Naive thymus-derived CD4-positive, alpha-beta T cell (primary cell): ENCODE results near the gene PAX8. TPM values are rescaled to one million over a fixed set of nuclear protein-coding genes. Genes with fewer than 3 reads are reported as not detected.

ENCODE experiments used
- ATAC-seq: fragments of 150-1000 bp; cut with Tn5 transposase; 2 replicates; pipeline ENCODE4 v1.10.0; 2021; ENCODE audit warnings: mild to moderate bottlenecking, moderate library complexity
- CTCF ChIA-PET: fragments of 350-600 bp; sonication (Branson Sonifier 250); formaldehyde crosslinking; loops from one replicate; lab custom pipeline; 2021; ENCODE audit warnings: antibody characterized with exemption; lab: Charles Lee
- POLR2A ChIA-PET: fragments of 350-600 bp; sonication (Branson Sonifier 250); formaldehyde crosslinking; loops from one replicate; lab custom pipeline; 2021; ENCODE audit warnings: antibody characterized with exemption, inconsistent platforms; lab: Charles Lee
- DNase-seq, 9 donors: peaks; one replicate each; pipeline versions ENCODE4 v3.0.0 to v3.0.0-alpha.2; 2020 to 2022; ENCODE audit warnings: mixed read lengths in 1 of 9
- H3K27ac ChIP-seq: one replicate; pipeline ENCODE4 v1.7.0; 2013; ENCODE audit warnings: mild to moderate bottlenecking, low read depth, low read length, moderate library complexity
- H3K27me3 ChIP-seq, 2 donors: one replicate each; pipeline ENCODE4 v1.7.0; 2013; ENCODE audit warnings: low read length in 2 of 2, mild to moderate bottlenecking in 2 of 2, moderate library complexity in 2 of 2; ENCODE audit not compliant: control insufficient read depth in 2 of 2, insufficient read depth in 2 of 2
- H3K36me3 ChIP-seq, 3 experiments: 1 replicate in 2 of 3; 2 replicates in 1 of 3; pipeline ENCODE4 v1.7.0; 2013; ENCODE audit warnings: low read length in 3 of 3, mild to moderate bottlenecking in 3 of 3, moderate library complexity in 1 of 3; ENCODE audit not compliant: insufficient read depth in 3 of 3, control insufficient read depth in 2 of 3
- H3K4me1 ChIP-seq, 2 donors: one replicate each; pipeline ENCODE4 v1.7.0; 2013; ENCODE audit warnings: low read length in 2 of 2, mild to moderate bottlenecking in 2 of 2, moderate library complexity in 1 of 2; ENCODE audit not compliant: control insufficient read depth in 2 of 2, insufficient read depth in 2 of 2
- H3K4me3 ChIP-seq: 2 replicates; pipeline ENCODE4 v1.7.0; 2013; ENCODE audit warnings: mild to moderate bottlenecking, low read length
- H3K9me3 ChIP-seq, 3 experiments: 1 replicate in 2 of 3; 2 replicates in 1 of 3; pipeline ENCODE4 v1.7.0; 2013; ENCODE audit warnings: low read length in 3 of 3; ENCODE audit not compliant: control insufficient read depth in 2 of 3
- H3K27ac Mint-ChIP-seq, 9 donors: one replicate each; pipeline ENCODE4 v1.8.0; 2020 to 2022; ENCODE audit warnings: mixed read lengths in 9 of 9, mild to moderate bottlenecking in 8 of 9, moderate library complexity in 5 of 9, inconsistent platforms in 2 of 9
- H3K27me3 Mint-ChIP-seq, 5 donors: one replicate each; pipeline ENCODE4 v1.8.0; 2021 to 2022; ENCODE audit warnings: mixed read lengths in 5 of 5, mild to moderate bottlenecking in 1 of 5
- H3K36me3 Mint-ChIP-seq, 5 donors: one replicate each; pipeline ENCODE4 v1.8.0; 2020 to 2022; ENCODE audit warnings: mixed read lengths in 5 of 5, mild to moderate bottlenecking in 3 of 5, inconsistent platforms in 1 of 5
- H3K4me1 Mint-ChIP-seq, 7 donors: one replicate each; pipeline ENCODE4 v1.8.0; 2020 to 2022; ENCODE audit warnings: mixed read lengths in 7 of 7, mild to moderate bottlenecking in 3 of 7, inconsistent platforms in 1 of 7
- H3K4me3 Mint-ChIP-seq, 10 donors: one replicate each; pipeline ENCODE4 v1.8.0; 2020 to 2022; ENCODE audit warnings: mild to moderate bottlenecking in 10 of 10, mixed read lengths in 10 of 10, moderate library complexity in 6 of 10, inconsistent platforms in 2 of 10
- H3K9me3 Mint-ChIP-seq, 11 donors: one replicate each; pipeline ENCODE4 v1.8.0; 2020 to 2022; ENCODE audit warnings: mixed read lengths in 11 of 11, mild to moderate bottlenecking in 4 of 11, inconsistent platforms in 1 of 11, moderate library complexity in 1 of 11
- intact Hi-C, 2 donors: fragments of 100-400 bp; cut with micrococcal nuclease; formaldehyde crosslinking; loops; one replicate each; pipeline ENCODE4 v1.15.1; 2023
- polyA plus RNA-seq, 2 donors: library from polyadenylated mRNA; unstranded; fragments of 300-500 nt; fragmentation: Illumina TruSeq; gene quantifications; one replicate each; pipeline ENCODE4 v1.2.3, GENCODE V29; 2021
- total RNA-seq, 6 experiments: library from RNA in 5 of 6; stranded (reverse) in 5 of 6; gene quantifications; 1 replicate in 5 of 6; 2 replicates in 1 of 6; pipeline ENCODE4 v1.2.3 and lab custom pipeline; 2021 to 2026

PAX8 gene
- total and polyA plus RNA-seq, 7 experiments from 2014 or later, result 0.09 to 1.5 (median 1.2) TPM

DNA sequence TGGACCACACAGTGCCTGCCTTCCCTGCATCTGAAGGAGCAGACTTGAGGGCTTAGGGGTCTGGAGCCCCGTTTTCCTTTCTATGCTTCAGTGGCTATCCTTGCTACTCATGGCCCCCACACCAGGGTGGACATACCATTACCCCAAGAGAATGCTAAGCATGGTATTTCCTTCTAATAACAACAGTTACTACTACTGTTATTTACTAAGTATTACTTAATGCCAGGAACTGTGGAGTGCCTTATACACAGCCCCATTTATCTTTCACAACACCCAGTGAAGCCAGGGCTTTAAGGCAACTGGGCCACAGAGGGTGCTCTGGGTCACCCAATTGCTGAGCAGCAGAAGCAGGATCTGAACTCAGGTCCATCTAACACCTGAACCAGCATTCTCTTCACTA, 5.8 kb upstream of the PAX8 start:
- Mint-ChIP-seq H3K9me3 (no peaks in the 10 kb centered on the region), H3K4me3 (no peak overlapping the region), H3K36me3 (no peaks in the 10 kb centered on the region), H3K27ac (no peak overlapping the region), H3K27me3 (peaks cover 0 to 60% (median 4%) of the 10 kb centered on the region in 5 donors), H3K4me1 (peaks cover 0 to under 1% (median 0%) of the 10 kb centered on the region in 7 donors)
- ChIA-PET CTCF (no interaction called here), POLR2A (no interaction called here)
- intact Hi-C loops, result no loop called here
- Histone ChIP-seq H3K9me3 (no peaks in the 10 kb centered on the region), H3K36me3 (no peaks in the 10 kb centered on the region), H3K27ac (no peak overlapping the region), H3K27me3 (no peaks in the 10 kb centered on the region), H3K4me3 (no peak overlapping the region), H3K4me1 (no peaks in the 10 kb centered on the region)
- no peak for DNase-seq
- ATAC-seq, result no peak

- H3K4me1 Mint-ChIP-seq, result peaks cover 0 to 3% (median 0%) of the 10 kb centered on the region in 7 donors
- POLR2A ChIA-PET, result interaction anchor here (0.6 kb wide), 1 partner anchor 38 kb away, joined by 3 read pairs; no protein-coding TSS in a partner anchor
- Histone ChIP-seq H3K27me3 (no peaks in the 10 kb centered on the region), H3K36me3 (no peaks in the 10 kb centered on the region), H3K9me3 (no peaks in the 10 kb centered on the region), H3K4me1 (no peaks in the 10 kb centered on the region), H3K4me3 (no peak overlapping the region), H3K27ac (no peak overlapping the region)
- no peak overlapping the region for H3K4me3 Mint-ChIP-seq
- CTCF ChIA-PET, result interaction anchor here (0.6 kb wide), 1 partner anchor 149 kb away, joined by 5 read pairs; no protein-coding TSS in a partner anchor
- no peak overlapping the region for H3K27ac Mint-ChIP-seq
- DNase-seq (no peak), ATAC-seq (no peak)
- no peaks in the 10 kb centered on the region for H3K9me3 Mint-ChIP-seq
- peaks cover 0 to 64% (median 6%) of the 10 kb centered on the region in 5 donors for H3K27me3 Mint-ChIP-seq
- H3K36me3 Mint-ChIP-seq, result no peaks in the 10 kb centered on the region
- intact Hi-C loops, result no loop called here
These were observed 5.1 kb upstream of the PAX8 start for GRCh38 chr2:113283704-113284284.

GRCh38 chr2:113282747-113283533, 4.2 kb upstream of the PAX8 start:
- intact Hi-C loops, result no loop called here

GRCh38 chr2:113281910-113282746, 3.4 kb upstream of the PAX8 start:
- H3K36me3 ChIP-seq, result no peaks in the 10 kb centered on the region
- Mint-ChIP-seq H3K4me1 (peaks cover 0 to 7% (median 3%) of the 10 kb centered on the region in 7 donors), H3K36me3 (no peaks in the 10 kb centered on the region), H3K4me3 (no peak overlapping the region), H3K27ac (no peak overlapping the region), H3K27me3 (peaks cover 3 to 59% (median 9%) of the 10 kb centered on the region in 5 donors), H3K9me3 (no peaks in the 10 kb centered on the region)
- DNase-seq (no peak), ATAC-seq (no peak)
- POLR2A ChIA-PET, result no interaction called here
- CTCF ChIA-PET, result interaction anchor here (1.0 kb wide), 1 partner anchor 11 kb away, joined by 3 read pairs; no protein-coding TSS in a partner anchor
- H3K4me1 ChIP-seq, result peaks cover 0 to 8% of the 10 kb centered on the region in 2 donors
- H3K9me3 ChIP-seq, result no peaks in the 10 kb centered on the region
- no peak overlapping the region for H3K4me3 ChIP-seq
- intact Hi-C loops, result no loop called here
- H3K27me3 ChIP-seq, result peaks cover 0 to 8% of the 10 kb centered on the region in 2 donors
- H3K27ac ChIP-seq, result no peak overlapping the region

More at GRCh38 chr2:113282747-113283533, 4.2 kb upstream of the PAX8 start:
- Histone ChIP-seq H3K4me3 (no peak overlapping the region), H3K36me3 (no peaks in the 10 kb centered on the region), H3K27me3 (peaks cover 0 to under 1% of the 10 kb centered on the region in 2 donors), H3K27ac (no peak overlapping the region), H3K4me1 (peaks cover 0 to under 1% of the 10 kb centered on the region in 2 donors), H3K9me3 (no peaks in the 10 kb centered on the region)
- ATAC-seq, result peak; percentile 67
- no peak overlapping the region for H3K4me3 Mint-ChIP-seq
- no peaks in the 10 kb centered on the region for H3K9me3 Mint-ChIP-seq
- peaks cover 0 to 3% (median 0%) of the 10 kb centered on the region in 7 donors for H3K4me1 Mint-ChIP-seq
- ChIA-PET POLR2A (interaction anchor here (0.6 kb wide), 1 partner anchor 38 kb away, joined by 3 read pairs; no protein-coding TSS in a partner anchor), CTCF (interaction anchor here (1.0 kb wide), 1 partner anchor 12 kb away, joined by 3 read pairs; no protein-coding TSS in a partner anchor)
- no peak for DNase-seq
- no peak overlapping the region for H3K27ac Mint-ChIP-seq
- peaks cover 0 to 60% (median 6%) of the 10 kb centered on the region in 5 donors for H3K27me3 Mint-ChIP-seq
- H3K36me3 Mint-ChIP-seq, result no peaks in the 10 kb centered on the region

DNA sequence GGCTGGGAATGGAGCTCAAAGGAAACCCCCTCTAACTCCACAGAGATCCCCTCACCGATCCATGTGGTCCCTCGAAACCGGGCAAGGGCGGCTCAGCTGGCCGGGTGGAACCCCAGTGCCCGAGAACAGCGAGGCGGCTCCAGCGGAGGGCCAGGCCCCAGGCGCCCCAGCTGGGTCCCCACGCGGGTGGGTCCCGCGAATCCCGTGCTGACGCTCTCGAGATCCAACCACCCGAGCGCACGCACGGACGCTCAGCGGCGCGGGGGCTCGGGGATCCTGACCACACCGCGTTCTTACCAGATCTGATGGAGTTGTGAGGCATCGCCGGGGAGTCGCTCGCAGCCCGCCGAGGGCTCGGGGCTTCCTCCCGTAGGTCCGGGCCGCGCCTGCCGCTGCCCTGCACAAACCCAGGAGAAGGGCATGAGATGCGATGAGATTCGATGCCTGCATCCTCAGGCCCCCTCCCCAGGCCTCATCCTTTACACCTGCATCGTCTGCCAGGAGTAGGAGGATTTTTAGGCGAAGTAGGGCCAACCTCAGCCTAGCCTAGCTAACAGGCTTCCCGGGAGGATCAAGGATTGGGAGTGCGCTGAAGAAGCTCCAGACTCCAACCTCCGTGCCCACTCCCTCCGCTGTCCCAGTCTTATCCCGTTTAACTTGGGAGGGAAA, 514 bp downstream of the PAX8 start:
- Histone ChIP-seq H3K4me1 (peaks cover 0 to 27% of the 10 kb centered on the region in 2 donors), H3K36me3 (no peaks in the 10 kb centered on the region), H3K9me3 (no peaks in the 10 kb centered on the region), H3K27me3 (peaks cover 0 to 38% of the 10 kb centered on the region in 2 donors), H3K27ac (no peak overlapping the region), H3K4me3 (no peak overlapping the region)
- H3K4me1 Mint-ChIP-seq, result peaks cover 7 to 29% (median 21%) of the 10 kb centered on the region in 7 donors
- H3K9me3 Mint-ChIP-seq, result peaks cover 0 to 2% (median 0%) of the 10 kb centered on the region in 11 donors
- H3K36me3 Mint-ChIP-seq, result peaks cover 0 to 3% (median 0%) of the 10 kb centered on the region in 5 donors
- H3K27ac Mint-ChIP-seq, result no peak overlapping the region
- ChIA-PET CTCF (interaction anchor here (0.9 kb wide), 1 partner anchor 198 kb away, joined by 3 read pairs; no protein-coding TSS in a partner anchor), POLR2A (interaction anchor here (0.6 kb wide), 1 partner anchor 96 kb away, joined by 3 read pairs; no protein-coding TSS in a partner anchor)
- peak overlapping the region in 1 of 10 donors; percentile 75 for H3K4me3 Mint-ChIP-seq
- DNase-seq (no peak), ATAC-seq (no peak)
- intact Hi-C loops, result no loop called here
- peaks cover 34 to 83% (median 45%) of the 10 kb centered on the region in 5 donors for H3K27me3 Mint-ChIP-seq
